ENCODE results near the gene CGRRF1. TPM values are rescaled to one million over a fixed set of nuclear protein-coding genes. Genes with fewer than 3 reads are reported as not detected.
A peak's percentile ranks its signal among the peaks of the same experiment; 100 is the strongest.

CGRRF1 gene
- total RNA-seq, 1 donor from 2014 or later = 1.2 TPM

DNA sequence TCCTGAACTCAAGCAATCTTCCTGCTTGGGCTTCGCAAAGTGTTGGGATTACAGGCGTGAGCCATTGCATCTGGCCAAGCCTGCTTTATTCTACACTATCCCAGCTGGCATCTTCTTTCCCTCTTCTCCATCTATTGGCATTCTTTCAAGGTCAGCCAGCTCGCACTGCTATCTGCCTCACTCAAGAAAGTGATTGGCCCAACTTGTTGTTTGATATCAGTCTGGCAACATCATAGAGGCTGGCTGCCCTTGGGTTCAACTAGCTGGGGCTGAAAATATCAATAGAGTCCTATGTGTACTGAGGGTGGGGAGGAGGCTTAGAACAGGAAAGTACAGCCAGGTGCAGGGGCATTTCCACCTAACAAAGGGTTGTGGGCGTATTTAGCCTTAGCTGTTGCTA lies 38.1 kb upstream of the CGRRF1 start:
- Histone ChIP-seq H3K27ac (no peak overlapping the region), H3K27me3 (no peaks in the 10 kb centered on the region), H3K9me3 (no peaks in the 10 kb centered on the region), H3K4me3 (no peak overlapping the region), H3K36me3 (no peaks in the 10 kb centered on the region), H3K4me1 (peaks cover 0 to 8% of the 10 kb centered on the region in 2 donors)
- TF ChIP-seq, protein P1, sequence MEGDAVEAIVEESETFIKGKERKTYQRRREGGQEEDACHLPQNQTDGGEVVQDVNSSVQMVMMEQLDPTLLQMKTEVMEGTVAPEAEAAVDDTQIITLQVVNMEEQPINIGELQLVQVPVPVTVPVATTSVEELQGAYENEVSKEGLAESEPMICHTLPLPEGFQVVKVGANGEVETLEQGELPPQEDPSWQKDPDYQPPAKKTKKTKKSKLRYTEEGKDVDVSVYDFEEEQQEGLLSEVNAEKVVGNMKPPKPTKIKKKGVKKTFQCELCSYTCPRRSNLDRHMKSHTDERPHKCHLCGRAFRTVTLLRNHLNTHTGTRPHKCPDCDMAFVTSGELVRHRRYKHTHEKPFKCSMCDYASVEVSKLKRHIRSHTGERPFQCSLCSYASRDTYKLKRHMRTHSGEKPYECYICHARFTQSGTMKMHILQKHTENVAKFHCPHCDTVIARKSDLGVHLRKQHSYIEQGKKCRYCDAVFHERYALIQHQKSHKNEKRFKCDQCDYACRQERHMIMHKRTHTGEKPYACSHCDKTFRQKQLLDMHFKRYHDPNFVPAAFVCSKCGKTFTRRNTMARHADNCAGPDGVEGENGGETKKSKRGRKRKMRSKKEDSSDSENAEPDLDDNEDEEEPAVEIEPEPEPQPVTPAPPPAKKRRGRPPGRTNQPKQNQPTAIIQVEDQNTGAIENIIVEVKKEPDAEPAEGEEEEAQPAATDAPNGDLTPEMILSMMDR (IDR thresholded peaks at IDR 0.05) = no peak
- intact Hi-C loops (cut with DNase I) = no loop called here
- DNase-seq (ENCODE audit: low spot score in 2 of 2) = no peak

DNA sequence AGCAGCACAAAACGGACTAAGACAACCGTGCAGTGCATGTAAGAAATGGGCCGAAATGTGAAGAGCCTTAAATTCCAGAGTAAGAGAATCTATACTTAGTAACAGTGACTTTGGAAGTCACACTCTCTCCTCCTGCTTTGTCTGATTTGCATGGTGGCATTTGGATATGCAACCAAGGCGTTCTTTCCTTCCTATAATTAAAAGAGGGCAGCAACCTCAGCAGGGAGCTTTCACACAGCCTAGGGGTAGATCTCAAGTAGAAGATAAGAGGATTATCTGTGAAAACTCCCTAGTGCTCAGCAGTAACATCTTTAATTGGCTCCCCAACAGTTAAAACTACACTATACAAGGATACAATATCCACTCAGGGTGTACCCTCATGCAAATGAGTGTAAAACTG lies 37.4 kb upstream of the CGRRF1 start:
- peaks cover 0 to 8% of the 10 kb centered on the region in 2 donors for H3K4me1 ChIP-seq
- DNase-seq (ENCODE audit: low spot score in 2 of 2) = no peak
- TF ChIP-seq, protein P1 (IDR thresholded peaks at IDR 0.05) = no peak
- intact Hi-C loops (cut with DNase I) = no loop called here
- H3K4me3 ChIP-seq = no peak overlapping the region
- H3K27me3 ChIP-seq = no peaks in the 10 kb centered on the region
- H3K36me3 ChIP-seq = no peaks in the 10 kb centered on the region
- H3K27ac ChIP-seq = no peak overlapping the region
- no peaks in the 10 kb centered on the region for H3K9me3 ChIP-seq

DNA sequence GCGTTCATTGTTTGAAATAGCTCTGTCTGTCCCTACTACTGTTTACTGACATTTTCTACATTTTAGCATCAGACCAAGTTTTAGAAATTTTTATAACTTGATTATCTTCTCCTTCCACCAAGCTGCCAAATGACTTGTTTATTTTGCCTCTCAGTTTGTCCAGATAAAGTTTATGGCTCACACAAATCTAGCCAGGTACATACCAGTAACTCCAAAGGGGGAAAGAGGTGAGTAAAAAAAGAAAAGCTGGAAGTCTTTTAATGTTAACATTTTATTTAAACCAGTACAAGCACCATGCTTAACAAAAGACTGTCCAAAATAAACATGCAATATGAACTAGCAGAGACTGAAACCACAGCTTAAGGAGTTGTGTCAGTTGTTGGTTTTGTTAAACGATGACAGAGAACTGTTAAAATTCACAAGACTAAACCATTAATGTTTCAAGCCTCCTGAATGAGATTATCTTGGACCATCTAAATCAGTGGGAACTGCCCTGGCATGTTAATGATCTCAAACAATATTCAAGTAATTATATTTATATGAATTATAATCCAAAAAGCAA lies 35.4 kb upstream of the CGRRF1 start:
- intact Hi-C loops (cut with DNase I) = no loop called here
- peak overlapping the region in 1 of 2 donors; percentile 12 for H3K27ac ChIP-seq
- TF ChIP-seq, protein P1 (IDR thresholded peaks at IDR 0.05) = no peak
- H3K9me3 ChIP-seq = no peaks in the 10 kb centered on the region
- DNase-seq (ENCODE audit: low spot score in 2 of 2) = no peak
- no peak overlapping the region for H3K4me3 ChIP-seq
- H3K27me3 ChIP-seq = no peaks in the 10 kb centered on the region
- peaks cover 0 to 8% of the 10 kb centered on the region in 2 donors for H3K4me1 ChIP-seq
- peaks cover 0 to 12% of the 10 kb centered on the region in 2 donors for H3K36me3 ChIP-seq

DNA sequence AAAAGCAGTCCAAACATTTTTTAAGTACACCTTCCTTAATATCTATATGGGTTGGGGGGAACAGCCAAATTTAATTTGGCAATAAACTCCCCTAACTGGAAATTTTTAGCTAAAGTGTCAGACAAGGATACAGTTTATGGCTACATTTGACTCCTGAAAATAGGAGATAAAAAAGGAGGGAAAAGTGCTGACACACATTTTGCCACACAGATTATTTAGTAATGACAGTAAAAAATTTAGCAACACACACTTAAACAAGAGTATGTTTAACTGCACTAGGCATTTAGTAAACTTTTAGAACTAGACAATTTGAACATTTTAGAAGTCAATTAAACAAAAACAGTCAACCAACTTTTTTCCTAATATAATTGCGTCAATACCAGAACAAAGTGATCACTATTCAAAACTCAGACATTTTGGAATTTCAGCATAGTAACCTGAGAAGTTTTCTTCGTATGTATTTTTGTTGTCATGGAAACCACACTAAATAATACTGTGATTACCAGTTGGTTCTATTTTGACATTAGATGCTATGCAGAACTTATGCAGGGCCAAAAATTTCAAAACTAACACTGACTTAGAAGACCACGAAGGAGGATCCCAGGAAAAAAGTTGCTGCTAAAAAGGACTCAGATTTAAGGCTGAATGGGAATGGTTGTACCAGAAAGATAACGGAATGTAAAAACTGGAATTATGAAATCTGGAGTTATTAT lies 34.4 kb upstream of the CGRRF1 start:
- peak overlapping the region in 1 of 2 donors; percentile 19 for H3K27ac ChIP-seq
- H3K4me3 ChIP-seq = no peak overlapping the region
- intact Hi-C loops (cut with DNase I) = no loop called here
- TF ChIP-seq, protein P1 (IDR thresholded peaks at IDR 0.05) = no peak
- DNase-seq (ENCODE audit: low spot score in 2 of 2) = no peak
- peaks cover 0 to 8% of the 10 kb centered on the region in 2 donors for H3K4me1 ChIP-seq
- H3K9me3 ChIP-seq = no peaks in the 10 kb centered on the region
- no peaks in the 10 kb centered on the region for H3K27me3 ChIP-seq
- H3K36me3 ChIP-seq = peaks cover 6 to 12% of the 10 kb centered on the region in 2 donors

DNA sequence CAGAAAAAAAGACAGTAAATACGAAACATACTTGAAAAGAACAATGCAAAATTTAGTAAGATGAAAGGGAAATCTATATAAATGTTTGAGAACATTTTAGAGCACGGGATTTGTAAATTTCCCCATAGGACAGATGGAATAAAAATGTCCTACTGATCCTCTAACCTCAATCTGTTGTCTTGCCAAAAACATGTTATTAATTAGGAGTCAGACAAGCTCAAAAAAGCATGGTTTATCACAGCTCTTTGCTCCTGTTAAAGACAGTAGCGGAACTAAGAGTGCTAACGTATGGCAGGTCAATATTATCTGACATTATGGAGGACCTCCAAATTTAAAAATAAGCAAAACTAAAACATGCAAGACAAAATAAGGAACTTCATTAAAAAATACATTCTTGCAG lies 33.8 kb upstream of the CGRRF1 start:
- Histone ChIP-seq H3K27me3 (no peaks in the 10 kb centered on the region), H3K36me3 (peaks cover 6 to 12% of the 10 kb centered on the region in 2 donors), H3K4me3 (no peak overlapping the region), H3K4me1 (peaks cover 0 to 3% of the 10 kb centered on the region in 2 donors), H3K27ac (no peak overlapping the region), H3K9me3 (no peaks in the 10 kb centered on the region)
- TF ChIP-seq, protein P1 (IDR thresholded peaks at IDR 0.05) = no peak
- intact Hi-C loops (cut with DNase I) = no loop called here
- no peak for DNase-seq (ENCODE audit: low spot score in 2 of 2)
